Upper lobe of left lung (tissue), 6 donors: ENCODE results near the gene ANGPT4. TPM values are rescaled to one million over a fixed set of nuclear protein-coding genes. Genes with fewer than 3 reads are reported as not detected.

Experiments
- ATAC-seq, 2 donors: fragments of 200-7000 bp; cut with Tn5 transposase; one replicate each; pipeline ENCODE4 v1.9.1; 2022; ENCODE audit warnings: mild to moderate bottlenecking in 2 of 2, moderate library complexity in 2 of 2; ENCODE audit not compliant: low FRiP score in 2 of 2
- DNase-seq, 2 donors: peaks; one replicate each; pipeline ENCODE4 v3.0.0-alpha.2; 2019 to 2020
- H3K27ac ChIP-seq, 4 donors: fragments of 200-600 bp; sonication (generic); one replicate each; pipeline ENCODE4 v1.5.1; 2016 to 2019
- H3K27me3 ChIP-seq, 4 donors: fragments of 200-600 bp; sonication (generic); one replicate each; pipeline ENCODE4 v1.5.1; 2017 to 2019
- H3K36me3 ChIP-seq, 4 donors: fragments of 200-600 bp; sonication (generic); one replicate each; pipeline ENCODE4 v1.5.1; 2016 to 2019
- H3K4me1 ChIP-seq, 4 donors: fragments of 200-600 bp; sonication (generic); one replicate each; pipeline ENCODE4 v1.5.1; 2018 to 2019
- H3K4me3 ChIP-seq, 4 donors: fragments of 200-600 bp; sonication (generic); one replicate each; pipeline ENCODE4 v1.5.1; 2017 to 2019; ENCODE audit warnings: mild to moderate bottlenecking in 2 of 4, moderate library complexity in 1 of 4
- H3K9me3 ChIP-seq, 4 donors: fragments of 200-600 bp; sonication (generic); one replicate each; pipeline ENCODE4 v1.5.1; 2018 to 2019
- CTCF ChIP-seq, 6 experiments: fragments of 450-650 bp in 4 of 6; fragments of 200-600 bp in 2 of 6; sonication (generic) in 2 of 6; IDR thresholded peaks; one replicate each; pipeline ENCODE4 v1.5.1; 2016 to 2019; ENCODE audit warnings: antibody characterized with exemption in 6 of 6
- EP300 ChIP-seq, 4 donors: sonication (generic); formaldehyde crosslinking; IDR thresholded peaks; one replicate each; pipeline ENCODE4 v1.5.1; 2017; ENCODE audit warnings: antibody characterized with exemption in 4 of 4, control low read depth in 2 of 4
- POLR2A ChIP-seq, 4 donors: fragments of 450-650 bp; IDR thresholded peaks; one replicate each; pipeline ENCODE4 v1.5.1; 2016 to 2017; ENCODE audit warnings: antibody characterized with exemption in 4 of 4, mild to moderate bottlenecking in 2 of 4
- POLR2AphosphoS5 ChIP-seq, 2 donors: sonication (generic); formaldehyde crosslinking; IDR thresholded peaks; one replicate each; pipeline ENCODE4 v1.5.1; 2017; ENCODE audit warnings: antibody characterized with exemption in 2 of 2
- WGBS, 2 donors: methylation state at CpG; one replicate each; pipeline ENCODE4 v1.1.5; 2017 to 2018; 5-methylcytosine and 5-hydroxymethylcytosine counted together
- total RNA-seq, 6 donors: library from RNA; depleted of rRNA in 4 of 6; stranded (reverse); fragments of >200 nt in 4 of 6; gene quantifications; one replicate each; pipeline versions ENCODE4 v1.1.0 to v1.2.1, GENCODE V29; 2016 to 2021
- donor health status: DM: no; HTN: no; CAD: no; lungs with moderate emphysema.
- donor health status: DM: no; HTN: yes; CAD: no; lungs with severe emphysema.

ANGPT4 gene
- total RNA-seq, 6 donors from 2014 or later = 0.39 to 3.0 (median 1.4) TPM

DNA sequence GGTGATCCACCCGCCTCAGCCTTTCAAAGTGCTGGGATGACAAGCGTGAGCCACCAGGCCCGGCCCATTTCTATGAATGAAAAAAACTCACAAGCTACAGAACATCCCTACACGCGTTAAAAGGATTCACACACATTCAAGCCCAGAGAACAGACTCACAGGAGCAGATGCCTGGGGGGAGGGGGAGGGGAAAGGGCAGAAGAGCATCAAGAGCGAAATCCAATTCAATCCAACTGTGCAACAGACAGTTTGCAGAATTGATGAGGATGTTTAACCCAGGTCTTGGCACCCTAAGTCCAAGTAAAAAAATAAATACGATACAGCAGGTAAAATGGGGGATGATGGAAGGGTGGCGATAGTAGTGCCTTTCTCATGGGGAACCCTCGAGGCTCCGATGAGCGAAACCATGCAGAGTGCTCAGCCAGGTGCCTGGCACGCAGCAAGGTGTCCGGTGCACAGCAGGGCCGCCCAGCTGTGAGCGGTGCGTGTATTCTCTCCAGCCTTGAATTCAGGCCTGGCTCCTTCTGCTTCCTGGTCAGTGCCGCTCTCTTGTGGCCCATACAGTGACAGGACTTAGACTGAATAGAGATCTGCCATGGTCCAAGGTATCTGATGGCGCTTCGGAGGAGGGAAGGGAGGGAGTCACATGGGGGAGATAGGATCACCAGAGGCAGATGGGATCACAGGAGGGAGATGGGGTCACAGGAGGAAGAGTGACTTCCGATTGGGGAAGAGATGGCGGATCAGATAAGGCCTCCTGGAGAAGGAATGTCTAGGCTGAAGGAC lies 35.4 kb upstream of the ANGPT4 start:
- no peak for TF ChIP-seq EP300 (IDR thresholded peaks at IDR 0.05)
- no peak for TF ChIP-seq POLR2AphosphoS5 (IDR thresholded peaks at IDR 0.05)
- TF ChIP-seq POLR2A (IDR thresholded peaks at IDR 0.05) = no peak
- no peak for TF ChIP-seq CTCF (IDR thresholded peaks at IDR 0.05)
- 82 to 88% methylated on average over 21 of the region's 21 CpGs for WGBS, 2 donors
- H3K9me3 ChIP-seq = no peaks in the 10 kb centered on the region
- no peak overlapping the region for H3K4me3 ChIP-seq
- DNase-seq (no peak), ATAC-seq (no peak)
- H3K36me3 ChIP-seq = no peaks in the 10 kb centered on the region
- H3K27me3 ChIP-seq = no peaks in the 10 kb centered on the region
- H3K27ac ChIP-seq = no peak overlapping the region
- peaks cover 0 to 6% (median 2%) of the 10 kb centered on the region in 4 donors for H3K4me1 ChIP-seq

- Histone ChIP-seq H3K36me3 (no peaks in the 10 kb centered on the region), H3K4me1 (no peaks in the 10 kb centered on the region), H3K27me3 (no peaks in the 10 kb centered on the region), H3K4me3 (no peak overlapping the region), H3K27ac (no peak overlapping the region), H3K9me3 (no peaks in the 10 kb centered on the region)
- no peak for TF ChIP-seq POLR2A (IDR thresholded peaks at IDR 0.05)
- TF ChIP-seq CTCF (IDR thresholded peaks at IDR 0.05) = no peak
- no peak for TF ChIP-seq POLR2AphosphoS5 (IDR thresholded peaks at IDR 0.05)
- TF ChIP-seq EP300 (IDR thresholded peaks at IDR 0.05) = no peak
- no peak for DNase-seq
- ATAC-seq = no peak
- WGBS, 2 donors = 86 to 97% methylated on average over 7 of the region's 7 CpGs
Measured at GRCh38 chr20:949717-950116, 33.6 kb upstream of the ANGPT4 start.

GRCh38 chr20:946826-947225 lies 30.7 kb upstream of the ANGPT4 start:
- 71 to 75% methylated on average over 3 to 8 of the region's 8 CpGs for WGBS, 2 donors
- TF ChIP-seq EP300 (IDR thresholded peaks at IDR 0.05) (no peak), CTCF (IDR thresholded peaks at IDR 0.05) (no peak), POLR2AphosphoS5 (IDR thresholded peaks at IDR 0.05) (no peak), POLR2A (IDR thresholded peaks at IDR 0.05) (no peak)
- DNase-seq (no peak), ATAC-seq (no peak)
- Histone ChIP-seq H3K9me3 (no peaks in the 10 kb centered on the region), H3K36me3 (no peaks in the 10 kb centered on the region), H3K27me3 (no peaks in the 10 kb centered on the region), H3K4me3 (no peak overlapping the region), H3K27ac (no peak overlapping the region), H3K4me1 (no peaks in the 10 kb centered on the region)

DNA sequence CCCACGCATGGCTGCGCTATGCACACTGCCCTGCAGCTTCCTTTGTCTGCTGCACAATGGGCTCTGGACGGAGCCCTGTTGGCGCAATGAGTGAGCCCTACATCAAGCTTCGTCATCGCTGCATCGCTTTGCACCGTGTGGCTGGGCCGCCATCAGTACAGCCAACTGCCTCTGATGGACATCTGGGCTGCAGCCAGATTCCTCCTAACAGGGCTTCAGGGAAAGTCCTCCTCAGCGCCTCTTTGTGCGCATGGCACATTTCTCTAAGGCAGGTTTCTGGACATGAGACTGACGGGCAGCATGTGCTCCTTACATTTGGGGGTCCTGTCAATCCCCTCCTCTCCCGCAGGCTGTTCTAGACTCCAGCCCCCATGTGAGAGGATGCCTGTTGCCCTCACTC lies 29.7 kb upstream of the ANGPT4 start:
- WGBS, 2 donors = 86 to 88% methylated on average over 12 to 13 of the region's 13 CpGs
- H3K9me3 ChIP-seq = no peaks in the 10 kb centered on the region
- H3K4me3 ChIP-seq = no peak overlapping the region
- DNase-seq (no peak), ATAC-seq (no peak)
- no peaks in the 10 kb centered on the region for H3K27me3 ChIP-seq
- H3K27ac ChIP-seq = no peak overlapping the region
- TF ChIP-seq POLR2AphosphoS5 (IDR thresholded peaks at IDR 0.05) (no peak), CTCF (IDR thresholded peaks at IDR 0.05) (no peak), EP300 (IDR thresholded peaks at IDR 0.05) (no peak), POLR2A (IDR thresholded peaks at IDR 0.05) (no peak)
- no peaks in the 10 kb centered on the region for H3K36me3 ChIP-seq
- no peaks in the 10 kb centered on the region for H3K4me1 ChIP-seq
